ENCODE data around the gene SEC63. TPM values are rescaled to one million over a fixed set of nuclear protein-coding genes. Genes with fewer than 3 reads are reported as not detected.

Gene SEC63
- total RNA-seq, 1 experiment from 2014 or later: 86.2 TPM

DNA sequence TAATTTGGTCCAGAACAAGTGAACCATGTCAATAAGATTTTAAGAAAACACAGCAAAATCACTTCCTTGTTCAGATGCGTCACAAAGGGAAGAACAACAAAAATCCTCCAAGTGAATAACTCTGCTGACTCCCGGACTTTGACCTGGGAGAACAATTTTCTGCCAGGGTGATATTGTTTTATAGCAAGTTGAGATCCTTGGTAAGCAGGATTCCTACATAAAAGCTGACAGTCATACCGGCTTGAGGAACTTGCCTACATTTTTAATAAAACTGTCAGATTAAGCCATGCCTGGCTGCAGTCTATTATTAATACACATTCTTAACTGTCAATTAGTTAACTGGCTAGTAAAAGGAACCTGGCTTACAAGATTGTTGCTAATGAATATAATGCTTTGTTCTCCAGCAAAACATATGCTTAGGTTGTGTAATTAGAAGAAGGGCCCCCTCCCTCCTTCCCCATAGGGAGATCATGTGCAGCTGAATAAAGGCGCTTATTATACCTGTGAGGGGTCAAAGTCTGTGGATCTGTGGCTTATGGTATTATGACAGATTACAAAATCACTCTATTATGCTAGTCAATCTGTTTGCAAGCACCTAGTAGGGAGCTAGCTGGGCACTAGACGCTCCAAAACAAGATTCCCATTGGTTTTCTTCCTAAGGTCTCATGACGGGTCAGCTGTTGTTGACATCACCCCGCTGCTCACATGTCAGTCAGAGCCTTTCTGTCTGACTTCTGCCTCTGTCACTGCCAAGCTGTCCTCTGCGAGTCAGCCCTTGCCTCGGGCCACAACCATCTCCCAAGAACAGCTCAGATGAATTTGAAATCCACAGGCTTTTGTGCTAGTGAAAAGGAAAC lies 44.6 kb upstream of the SEC63 start:
- Mint-ChIP-seq H3K36me3 (ENCODE audit: insufficient read depth in 1 of 3, low read depth in 3 of 3) (peaks cover 0 to 2% (median 0%) of the 10 kb centered on the region in 3 experiments; a peak in 1 of 7 replicates), H3K4me3 (no peak overlapping the region), H3K4me1 (peaks cover 17 to 22% of the 10 kb centered on the region in 2 experiments), H3K27me3 (ENCODE audit: low read depth) (peaks cover 3% of the 10 kb centered on the region), H3K9me3 (peaks cover 0 to 4% of the 10 kb centered on the region in 2 experiments; a peak in 4 of 5 replicates), H3K27ac (no peak overlapping the region; a peak in 1 of 7 replicates)
- no peaks in the 10 kb centered on the region for H4K20me1 ChIP-seq (ENCODE audit: control insufficient read depth, insufficient read depth, insufficient read length)
- TF ChIP-seq CTCF (conservative IDR thresholded peaks at IDR 0.05): no peak
- no peak overlapping the region for H3K9ac ChIP-seq (ENCODE audit: extremely low read depth, insufficient read length, low read length)
- no peak overlapping the region for H3K18ac ChIP-seq (ENCODE audit: insufficient read length, low read depth, low read length)
- DNase-seq: peak; percentile 74
- H4K8ac ChIP-seq (replicated peaks; ENCODE audit: insufficient read length, low read depth, low read length): no peak overlapping the region
- no peaks in the 10 kb centered on the region for H3K9me3 ChIP-seq (ENCODE audit: control insufficient read depth, low read depth, low read length)
- no peak overlapping the region for H3K23ac ChIP-seq (ENCODE audit: insufficient read length, low read depth, low read length)
- no peak overlapping the region for H3K4me2 ChIP-seq (ENCODE audit: insufficient read depth, insufficient read length, low read length)
- no peak overlapping the region for H4K91ac ChIP-seq (ENCODE audit: insufficient read length, low read depth, low read length)
- no peaks in the 10 kb centered on the region for H3K4me1 ChIP-seq (ENCODE audit: insufficient read depth, low read length)
- H3K14ac ChIP-seq (ENCODE audit: insufficient read depth, low read length): no peak overlapping the region
- no peaks in the 10 kb centered on the region for H3K23me2 ChIP-seq (ENCODE audit: insufficient read length, low read depth, low read length, poor library complexity, severe bottlenecking)
- WGBS (ENCODE audit: extremely low coverage, insufficient read length, low lambda C conversion rate): no CpG with 5 or more reads among the region's 9 CpGs
- no peak overlapping the region for H3K56ac ChIP-seq (ENCODE audit: insufficient read length, low read depth, low read length)
- no peak overlapping the region for H3K27ac ChIP-seq (ENCODE audit: insufficient read length, low read depth, low read length)
- no peak overlapping the region for H2AK5ac ChIP-seq (ENCODE audit: insufficient read length, low read length)
- H4K5ac ChIP-seq (ENCODE audit: insufficient read length, low read depth, low read length): no peak overlapping the region
- H2BK20ac ChIP-seq (ENCODE audit: low read depth, low read length, poor library complexity, severe bottlenecking): no peak overlapping the region
- no peak overlapping the region for H2BK15ac ChIP-seq (ENCODE audit: low read depth, low read length)
- H2BK5ac ChIP-seq (ENCODE audit: insufficient read length, low read length): no peak overlapping the region
- H3K27me3 ChIP-seq (ENCODE audit: insufficient read depth, low read length): no peaks in the 10 kb centered on the region
- no peaks in the 10 kb centered on the region for H3K79me2 ChIP-seq (ENCODE audit: insufficient read depth, low read length)
- no peak overlapping the region for H2AFZ ChIP-seq (ENCODE audit: low read length)
- H3T11ph ChIP-seq (ENCODE audit: low read length): no peak overlapping the region
- no peaks in the 10 kb centered on the region for H3K79me1 ChIP-seq (ENCODE audit: insufficient read depth, low read depth, low read length, poor library complexity, severe bottlenecking)
- H2BK120ac ChIP-seq (ENCODE audit: low read depth, low read length, poor library complexity, severe bottlenecking): no peak overlapping the region
- no peak overlapping the region for H2BK12ac ChIP-seq (ENCODE audit: insufficient read length, low read depth, low read length)
- H3K4ac ChIP-seq (ENCODE audit: low read depth, low read length): no peak overlapping the region

Measured in H9 (cell line).